Caco-2 (cell line): Measurements from ENCODE around the gene JAG1. TPM values are rescaled to one million over a fixed set of nuclear protein-coding genes. Genes with fewer than 3 reads are reported as not detected.

Experiments
- BruUV-seq: library from RNA; stranded (reverse); fragments of 400-500 nt; replicated peaks from 2 replicates; lab custom pipeline; 2021; lab: Mats Ljungman, UMichigan
- CTCF ChIA-PET: fragments of 300-600 bp; sonication (Branson Sonifier 250); formaldehyde crosslinking; loops from one replicate; lab custom pipeline; 2022; ENCODE audit warnings: antibody characterized with exemption; lab: Charles Lee
- POLR2A ChIA-PET: fragments of 300-600 bp; sonication (Branson Sonifier 250); formaldehyde crosslinking; loops from one replicate; lab custom pipeline; 2022; ENCODE audit warnings: antibody characterized with exemption; lab: Charles Lee
- DNase-seq, 2 experiments: peaks; one replicate each; pipeline versions ENCODE4 v3.0.0 to v3.0.0-alpha.2; 2020 to 2022
- H3K27me3 ChIP-seq: replicated peaks from 2 replicates; pipeline ENCODE4 v1.6.0; 2011; ENCODE audit warnings: low read length; ENCODE audit not compliant: control insufficient read depth, insufficient read depth
- H3K36me3 ChIP-seq: 2 replicates; pipeline ENCODE4 v1.5.1; 2011; ENCODE audit warnings: low read length; ENCODE audit not compliant: control insufficient read depth, insufficient read depth
- H3K4me1 ChIP-seq: fragments of 250-450 bp; sonication (Bioruptor Pico); 2 replicates; pipeline ENCODE4 v1.5.1; 2020; ENCODE audit warnings: mild to moderate bottlenecking
- H3K4me3 ChIP-seq: 2 replicates; pipeline ENCODE4 v1.5.1; 2011; ENCODE audit warnings: low read depth, mild to moderate bottlenecking, control low read depth, low read length
- H3K9me3 ChIP-seq: fragments of 250-450 bp; sonication (Bioruptor Pico); 2 replicates; pipeline ENCODE4 v1.5.1; 2020; ENCODE audit warnings: mild to moderate bottlenecking, moderate library complexity
- H3K27ac Mint-ChIP-seq: one replicate; pipeline ENCODE4 v1.8.0; 2022; ENCODE audit warnings: mixed read lengths; ENCODE audit not compliant: unreplicated experiment
- H3K27me3 Mint-ChIP-seq: one replicate; pipeline ENCODE4 v1.8.0; 2022; ENCODE audit warnings: mixed read lengths; ENCODE audit not compliant: insufficient read depth, unreplicated experiment
- H3K36me3 Mint-ChIP-seq: one replicate; pipeline ENCODE4 v1.8.0; 2022; ENCODE audit warnings: mild to moderate bottlenecking, mixed read lengths; ENCODE audit not compliant: insufficient read depth, unreplicated experiment
- H3K4me1 Mint-ChIP-seq: one replicate; pipeline ENCODE4 v1.8.0; 2022; ENCODE audit warnings: low read depth, mixed read lengths; ENCODE audit not compliant: unreplicated experiment
- H3K4me3 Mint-ChIP-seq: one replicate; pipeline ENCODE4 v1.8.0; 2022; ENCODE audit warnings: mild to moderate bottlenecking, moderate library complexity, mixed read lengths; ENCODE audit not compliant: unreplicated experiment
- H3K9me3 Mint-ChIP-seq: one replicate; pipeline ENCODE4 v1.8.0; 2022; ENCODE audit warnings: mixed read lengths; ENCODE audit not compliant: unreplicated experiment
- CTCF ChIP-seq, 2 experiments: fragments of 200-600 bp in 1 of 2; IDR thresholded peaks; 1 replicate in 1 of 2; 2 replicates in 1 of 2; pipeline versions ENCODE4 v1.5.1 to v1.8.0; 2011 to 2022; ENCODE audit warnings: antibody characterized with exemption in 1 of 2, control low read depth in 1 of 2, inconsistent platforms in 1 of 2, low read depth in 1 of 2, low read length in 1 of 2, mild to moderate bottlenecking in 1 of 2, moderate library complexity in 1 of 2; ENCODE audit not compliant: insufficient read depth in 1 of 2, severe bottlenecking in 1 of 2, unreplicated experiment in 1 of 2
- intact Hi-C: fragments of 100-400 bp; cut with micrococcal nuclease; formaldehyde crosslinking; loops from one replicate; pipeline ENCODE4 v1.10.0; 2022; ENCODE audit not compliant: unreplicated experiment
- total RNA-seq: library from RNA; stranded (reverse); gene quantifications from 2 replicates; pipeline ENCODE4 v1.2.3, GENCODE V29; 2022

JAG1 gene
- total RNA-seq, 1 experiment from 2014 or later, result 69.8 TPM

GRCh38 chr20:10705801-10706459 lies 32.1 kb upstream of the JAG1 start:
- H3K36me3 Mint-ChIP-seq, result no peaks in the 10 kb centered on the region
- no peak overlapping the region for H3K4me3 ChIP-seq

GRCh38 chr20:10701607-10702006 lies 27.8 kb upstream of the JAG1 start:
- Mint-ChIP-seq H3K4me3 (no peak overlapping the region), H3K4me1 (peaks cover 12% of the 10 kb centered on the region), H3K27me3 (no peaks in the 10 kb centered on the region), H3K27ac (no peak overlapping the region), H3K36me3 (no peaks in the 10 kb centered on the region), H3K9me3 (peaks cover 24% of the 10 kb centered on the region)
- no peaks in the 10 kb centered on the region for H3K36me3 ChIP-seq
- TF ChIP-seq CTCF (IDR thresholded peaks at IDR 0.05; ENCODE audit: insufficient read depth in 1 of 2, low read depth in 1 of 2, low read length in 1 of 2, severe bottlenecking in 1 of 2, unreplicated experiment in 1 of 2), result no peak
- intact Hi-C loops, result no loop called here
- H3K9me3 ChIP-seq, result no peaks in the 10 kb centered on the region; the same call in 1 of the 2 replicates
- H3K27me3 ChIP-seq, result no peaks in the 10 kb centered on the region
- no TSS peak for BruUV-seq
- CTCF ChIA-PET, result no interaction called here
- no peak overlapping the region for H3K4me3 ChIP-seq
- POLR2A ChIA-PET, result no interaction called here
- no peak for DNase-seq
- H3K4me1 ChIP-seq, result no peaks in the 10 kb centered on the region

More at GRCh38 chr20:10705801-10706459, 32.1 kb upstream of the JAG1 start:
- POLR2A ChIA-PET, result no interaction called here
- no TSS peak for BruUV-seq
- Histone ChIP-seq H3K4me1 (peaks cover 34% of the 10 kb centered on the region), H3K27me3 (no peaks in the 10 kb centered on the region), H3K9me3 (no peaks in the 10 kb centered on the region), H3K36me3 (no peaks in the 10 kb centered on the region)
- Mint-ChIP-seq H3K9me3 (peaks cover 24% of the 10 kb centered on the region), H3K4me3 (no peak overlapping the region), H3K4me1 (peaks cover 27% of the 10 kb centered on the region), H3K27me3 (no peaks in the 10 kb centered on the region), H3K27ac (no peak overlapping the region)
- TF ChIP-seq CTCF (IDR thresholded peaks at IDR 0.05; ENCODE audit: insufficient read depth in 1 of 2, low read depth in 1 of 2, low read length in 1 of 2, severe bottlenecking in 1 of 2, unreplicated experiment in 1 of 2), result no peak
- intact Hi-C loops, result no loop called here
- DNase-seq, result no peak
- CTCF ChIA-PET, result interaction anchor here (0.6 kb wide), 1 partner anchor 101 kb away, joined by 5 read pairs; no protein-coding TSS in a partner anchor

GRCh38 chr20:10699941-10700340 lies 26.1 kb upstream of the JAG1 start:
- Histone ChIP-seq H3K27me3 (no peaks in the 10 kb centered on the region), H3K4me3 (no peak overlapping the region), H3K36me3 (no peaks in the 10 kb centered on the region), H3K4me1 (no peaks in the 10 kb centered on the region), H3K9me3 (no peaks in the 10 kb centered on the region; the same call in 1 of the 2 replicates)
- CTCF ChIA-PET, result no interaction called here
- Mint-ChIP-seq H3K27ac (no peak overlapping the region), H3K27me3 (no peaks in the 10 kb centered on the region), H3K9me3 (peaks cover 20% of the 10 kb centered on the region), H3K4me1 (peaks cover 6% of the 10 kb centered on the region), H3K36me3 (no peaks in the 10 kb centered on the region), H3K4me3 (no peak overlapping the region)
- no TSS peak for BruUV-seq
- POLR2A ChIA-PET, result no interaction called here
- no peak for TF ChIP-seq CTCF (IDR thresholded peaks at IDR 0.05; ENCODE audit: insufficient read depth in 1 of 2, low read depth in 1 of 2, low read length in 1 of 2, severe bottlenecking in 1 of 2, unreplicated experiment in 1 of 2)
- intact Hi-C loops, result no loop called here
- DNase-seq, result no peak
